A673 (cell line): ENCODE results near the gene LY86. TPM values are rescaled to one million over a fixed set of nuclear protein-coding genes. Genes with fewer than 3 reads are reported as not detected.

Experiments
- BruUV-seq: library from RNA; stranded (reverse); fragments of 400-500 nt; replicated peaks from 2 replicates; lab custom pipeline; 2021; lab: Mats Ljungman, UMichigan
- CTCF ChIA-PET: fragments of 300-600 bp; sonication (Branson Sonifier 250); formaldehyde crosslinking; loops from one replicate; lab custom pipeline; 2022; ENCODE audit warnings: antibody characterized with exemption; lab: Charles Lee
- POLR2A ChIA-PET: fragments of 300-600 bp; sonication (Branson Sonifier 250); formaldehyde crosslinking; loops from one replicate; lab custom pipeline; 2022; ENCODE audit warnings: antibody characterized with exemption; ENCODE audit not compliant: low non-redundant PET; lab: Charles Lee
- DNase-seq: peaks from one replicate; pipeline ENCODE4 v3.0.0-alpha.2; 2015; ENCODE audit warnings: low spot score
- H3K27ac ChIP-seq: fragments of 200-600 bp; sonication (generic); 2 replicates; pipeline ENCODE4 v1.5.1; 2016; ENCODE audit warnings: mixed run types, low read depth, mild to moderate bottlenecking, mixed read lengths, antibody characterized with exemption, low read length; ENCODE audit not compliant: poor library complexity, severe bottlenecking
- H3K27me3 ChIP-seq: fragments of 200-600 bp; sonication (generic); replicated peaks from 2 replicates; pipeline ENCODE4 v1.6.1; 2017; ENCODE audit warnings: mixed run types, low read depth, mild to moderate bottlenecking, mixed read lengths, antibody characterized with exemption, low read length; ENCODE audit not compliant: insufficient read depth, poor library complexity
- H3K36me3 ChIP-seq: fragments of 200-600 bp; sonication (generic); 2 replicates; pipeline ENCODE4 v1.6.1; 2016; ENCODE audit warnings: mixed run types, mild to moderate bottlenecking, mixed read lengths, antibody characterized with exemption, low read length; ENCODE audit not compliant: insufficient read depth, poor library complexity, severe bottlenecking
- H3K4me1 ChIP-seq: fragments of 200-600 bp; sonication (generic); 2 replicates; pipeline ENCODE4 v1.6.1; 2017; ENCODE audit warnings: mixed run types, mild to moderate bottlenecking, mixed read lengths, antibody characterized with exemption, low read length; ENCODE audit not compliant: insufficient read depth, poor library complexity, severe bottlenecking
- H3K4me3 ChIP-seq: fragments of 200-600 bp; sonication (generic); 2 replicates; pipeline ENCODE4 v1.5.1; 2016; ENCODE audit warnings: low read depth, mixed run types, mild to moderate bottlenecking, mixed read lengths, low read length; ENCODE audit not compliant: poor library complexity, severe bottlenecking
- H3K9me3 ChIP-seq: fragments of 200-600 bp; sonication (generic); 2 replicates; pipeline ENCODE4 v1.6.1; 2016; ENCODE audit warnings: mixed run types, low read depth, mild to moderate bottlenecking, mixed read lengths, antibody characterized with exemption, low read length; ENCODE audit not compliant: poor library complexity, severe bottlenecking
- EZH2 ChIP-seq: fragments of 200-600 bp; sonication (generic); IDR thresholded peaks from 2 replicates; pipeline ENCODE4 v1.6.1; 2017; ENCODE audit warnings: borderline replicate concordance, low read depth, mild to moderate bottlenecking, mixed read lengths, antibody characterized with exemption, low read length; ENCODE audit not compliant: poor library complexity, severe bottlenecking
- intact Hi-C: fragments of 100-400 bp; cut with micrococcal nuclease; formaldehyde crosslinking; loops from one replicate; pipeline ENCODE4 v1.10.0; 2022; ENCODE audit not compliant: unreplicated experiment
- total RNA-seq: library from RNA; stranded (reverse); gene quantifications from 2 replicates; pipeline ENCODE4 v1.2.3, GENCODE V29; 2021
- TF ChIP-seq, protein P1 (sequence below): fragments of 300-800, 200-600 bp; sonication (generic); conservative IDR thresholded peaks from 2 replicates; pipeline ENCODE4 v1.5.1; 2017; ENCODE audit warnings: low read depth, mild to moderate bottlenecking, antibody characterized with exemption, low read length, moderate library complexity, mixed read lengths

LY86 gene
- total RNA-seq, 1 experiment from 2014 or later: not detected

- Histone ChIP-seq H3K9me3 (no peaks in the 10 kb centered on the region), H3K27ac (no peak overlapping the region), H3K4me3 (no peak overlapping the region), H3K36me3 (no peaks in the 10 kb centered on the region), H3K4me1 (no peaks in the 10 kb centered on the region), H3K27me3 (no peaks in the 10 kb centered on the region)
- DNase-seq: no peak
- no TSS peak for BruUV-seq
- ChIA-PET CTCF (no interaction called here), POLR2A (interaction anchor here (0.7 kb wide), 1 partner anchor 1151 kb away, joined by 3 read pairs; no protein-coding TSS in a partner anchor)
- TF ChIP-seq, protein P1, sequence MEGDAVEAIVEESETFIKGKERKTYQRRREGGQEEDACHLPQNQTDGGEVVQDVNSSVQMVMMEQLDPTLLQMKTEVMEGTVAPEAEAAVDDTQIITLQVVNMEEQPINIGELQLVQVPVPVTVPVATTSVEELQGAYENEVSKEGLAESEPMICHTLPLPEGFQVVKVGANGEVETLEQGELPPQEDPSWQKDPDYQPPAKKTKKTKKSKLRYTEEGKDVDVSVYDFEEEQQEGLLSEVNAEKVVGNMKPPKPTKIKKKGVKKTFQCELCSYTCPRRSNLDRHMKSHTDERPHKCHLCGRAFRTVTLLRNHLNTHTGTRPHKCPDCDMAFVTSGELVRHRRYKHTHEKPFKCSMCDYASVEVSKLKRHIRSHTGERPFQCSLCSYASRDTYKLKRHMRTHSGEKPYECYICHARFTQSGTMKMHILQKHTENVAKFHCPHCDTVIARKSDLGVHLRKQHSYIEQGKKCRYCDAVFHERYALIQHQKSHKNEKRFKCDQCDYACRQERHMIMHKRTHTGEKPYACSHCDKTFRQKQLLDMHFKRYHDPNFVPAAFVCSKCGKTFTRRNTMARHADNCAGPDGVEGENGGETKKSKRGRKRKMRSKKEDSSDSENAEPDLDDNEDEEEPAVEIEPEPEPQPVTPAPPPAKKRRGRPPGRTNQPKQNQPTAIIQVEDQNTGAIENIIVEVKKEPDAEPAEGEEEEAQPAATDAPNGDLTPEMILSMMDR: no peak
- intact Hi-C loops: no loop called here
These were observed 62.3 kb downstream of the LY86 start for GRCh38 chr6:6650839-6651238.

DNA sequence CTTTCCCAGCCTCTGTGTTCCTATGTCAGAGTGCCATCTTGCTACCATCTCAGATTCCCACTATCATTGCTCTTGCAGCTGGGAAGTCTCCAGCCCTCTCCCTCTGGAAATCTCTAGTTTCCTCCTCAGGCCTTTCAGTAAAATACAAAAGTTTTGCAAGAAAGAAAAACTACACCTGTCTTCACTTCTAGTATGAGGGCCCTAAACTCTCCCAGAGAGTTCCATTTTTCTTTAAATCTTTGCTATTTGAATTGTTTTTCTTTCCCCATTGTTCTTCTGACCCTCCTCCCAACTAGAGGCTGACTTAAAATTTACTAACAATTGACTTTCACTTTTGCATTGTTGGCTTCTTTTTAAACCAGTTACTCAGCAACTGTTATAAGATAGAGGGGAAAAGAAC is 62.8 kb downstream of the LY86 start:
- ChIA-PET CTCF (no interaction called here), POLR2A (interaction anchor here (0.7 kb wide), 1 partner anchor 1150 kb away, joined by 3 read pairs; no protein-coding TSS in a partner anchor)
- H3K27ac ChIP-seq: no peak overlapping the region
- DNase-seq: no peak
- intact Hi-C loops: no loop called here
- no peaks in the 10 kb centered on the region for H3K4me1 ChIP-seq
- no peaks in the 10 kb centered on the region for H3K9me3 ChIP-seq
- H3K36me3 ChIP-seq: no peaks in the 10 kb centered on the region
- no peak overlapping the region for H3K4me3 ChIP-seq
- no peaks in the 10 kb centered on the region for H3K27me3 ChIP-seq
- TF ChIP-seq EZH2: no peak
- TF ChIP-seq, protein P1: no peak
- BruUV-seq: no TSS peak

GRCh38 chr6:6652932-6653331 is 64.4 kb downstream of the LY86 start:
- BruUV-seq: no TSS peak
- POLR2A ChIA-PET: no interaction called here
- CTCF ChIA-PET: no interaction called here

More at GRCh38 chr6:6652932-6653331, 64.4 kb downstream of the LY86 start:
- Histone ChIP-seq H3K36me3 (no peaks in the 10 kb centered on the region), H3K4me3 (no peak overlapping the region), H3K27me3 (no peaks in the 10 kb centered on the region), H3K4me1 (no peaks in the 10 kb centered on the region), H3K27ac (no peak overlapping the region), H3K9me3 (no peaks in the 10 kb centered on the region)
- intact Hi-C loops: no loop called here
- DNase-seq: no peak
- TF ChIP-seq, protein P1: no peak
- no peak for TF ChIP-seq EZH2
